Activated naive CD4-positive, alpha-beta T cell treated with anti-CD3 and anti-CD28 coated beads, Interleukin-2, amount 50 U/mL, for 16 hours (primary cell): Measurements from ENCODE around the gene SLC22A5.
A peak's percentile ranks its signal among the peaks of the same experiment; 100 is the strongest.
"Not testable (repeated sequence)": the region's sequence is repeated elsewhere in the genome, so short reads cannot be mapped to it uniquely, and the experiment has no call there.

Experiments used
- DNase-seq: peaks from one replicate; pipeline ENCODE4 v3.0.0-alpha.2; 2020

Gene SLC22A5

DNA sequence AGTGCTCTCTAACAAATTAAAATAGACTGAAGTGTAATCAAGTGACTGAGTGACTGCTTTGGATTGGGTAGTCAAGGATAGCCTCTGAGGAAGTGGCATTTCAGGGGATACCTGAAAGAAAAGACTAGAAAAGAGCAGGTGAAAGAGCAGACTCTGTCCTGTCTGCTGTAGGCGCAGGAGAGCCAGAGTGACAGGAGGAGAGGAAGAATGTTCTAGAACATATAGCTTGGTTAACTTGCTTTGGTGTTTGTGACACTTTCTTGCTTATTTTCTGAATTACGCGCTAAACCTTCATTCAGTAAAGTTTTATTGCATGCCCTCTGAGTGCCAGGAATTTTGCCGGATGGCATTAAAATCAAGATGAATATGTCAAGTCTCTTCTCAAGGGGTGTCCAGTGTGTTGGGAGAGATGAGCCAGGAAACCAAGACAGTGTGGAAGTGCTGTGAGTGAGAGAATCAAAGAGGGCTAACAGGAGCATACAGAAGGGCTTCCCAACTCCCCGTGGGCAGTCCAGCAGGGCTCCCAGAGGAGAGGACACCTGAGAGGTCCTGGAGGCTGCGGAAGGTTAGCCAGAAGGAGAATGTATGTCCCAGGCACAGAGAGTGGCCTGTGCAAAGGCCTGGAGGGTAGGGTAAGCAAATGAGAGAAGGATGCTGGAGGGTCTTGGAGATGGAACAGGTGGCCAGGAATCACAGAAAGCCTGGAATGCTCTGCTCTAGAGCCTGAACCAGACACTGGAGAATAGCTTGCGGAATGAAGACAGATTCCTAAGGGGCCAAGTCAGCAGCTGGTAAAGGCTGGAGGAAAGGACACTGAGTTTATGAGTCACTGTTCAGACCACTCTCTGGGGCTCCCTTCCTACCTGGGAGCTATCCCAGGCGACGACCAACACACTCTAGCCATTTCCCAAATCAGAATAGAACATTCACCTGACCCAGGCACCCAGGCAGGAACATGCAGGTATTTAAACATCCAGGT, 59.3 kb downstream of the SLC22A5 start:
- DNase-seq = no peak

DNA sequence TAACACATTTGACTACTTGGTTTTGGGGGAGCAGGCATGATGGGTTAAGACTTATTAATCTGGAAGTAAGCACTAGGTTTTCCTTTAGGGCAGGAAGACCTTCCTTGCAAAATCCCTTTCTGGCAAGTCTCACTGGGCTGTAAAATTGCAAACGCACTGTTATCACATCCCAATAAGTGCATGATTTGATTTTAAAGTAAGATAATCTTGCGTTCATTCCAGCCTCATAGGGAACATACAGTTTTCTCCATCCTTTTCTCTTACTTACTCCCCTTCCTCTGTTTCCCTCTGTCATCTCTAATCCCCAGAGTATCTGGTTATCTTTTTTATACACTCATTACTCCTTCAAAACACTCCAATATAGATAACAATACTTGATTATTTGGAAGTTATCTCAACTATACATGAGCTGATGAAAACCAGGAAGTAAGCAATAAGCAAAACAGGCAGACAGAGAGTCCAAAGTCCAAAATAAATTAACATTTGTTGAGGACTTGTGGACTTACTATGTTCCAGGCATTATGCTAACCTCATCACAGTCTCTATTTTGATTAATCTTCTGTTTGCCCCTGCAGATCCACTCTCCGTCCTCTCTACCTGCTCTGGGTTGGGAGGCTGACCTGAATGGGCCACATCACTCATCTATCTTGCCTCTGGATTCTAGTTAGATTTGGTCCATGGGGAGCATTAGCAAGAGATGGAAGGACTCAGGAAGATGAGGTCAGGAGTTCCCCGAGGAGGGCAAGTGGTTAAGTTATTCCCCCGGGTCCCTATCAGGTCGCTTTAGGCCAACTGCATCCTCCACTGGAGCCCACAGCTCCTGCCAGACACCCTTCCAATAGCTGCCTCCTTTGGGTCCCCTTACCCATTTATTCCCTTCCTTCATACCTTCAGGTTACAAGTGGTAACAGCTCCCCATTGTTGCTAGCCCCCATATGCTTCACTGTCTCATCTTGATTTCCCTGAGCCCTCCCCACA, 60.2 kb downstream of the SLC22A5 start:
- DNase-seq = no peak

- no peak for DNase-seq
These were observed 61.2 kb downstream of the SLC22A5 start for GRCh38 chr5:132430746-132431145.

DNA sequence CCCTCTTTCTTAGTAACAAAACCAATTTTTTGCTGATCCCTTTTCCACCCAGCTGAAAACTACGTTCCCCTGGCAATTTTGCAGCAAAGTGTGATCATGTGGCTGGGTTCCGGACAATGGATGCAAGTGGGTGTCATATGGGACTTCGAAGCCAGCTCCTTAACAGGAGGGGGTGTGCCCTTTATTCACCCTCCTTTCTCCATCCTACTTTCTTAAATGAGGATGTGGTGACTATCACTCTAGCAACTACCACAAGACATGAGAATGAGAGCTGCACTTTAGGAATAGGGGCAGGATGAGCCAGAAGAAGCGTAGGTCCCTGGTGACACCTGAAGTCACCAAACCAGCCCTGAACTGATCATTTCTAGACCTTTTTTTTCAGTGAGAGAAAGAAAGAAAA, 62.1 kb downstream of the SLC22A5 start:
- no peak for DNase-seq

- DNase-seq = no peak
These were observed 63.6 kb downstream of the SLC22A5 start for GRCh38 chr5:132433141-132433540.

DNA sequence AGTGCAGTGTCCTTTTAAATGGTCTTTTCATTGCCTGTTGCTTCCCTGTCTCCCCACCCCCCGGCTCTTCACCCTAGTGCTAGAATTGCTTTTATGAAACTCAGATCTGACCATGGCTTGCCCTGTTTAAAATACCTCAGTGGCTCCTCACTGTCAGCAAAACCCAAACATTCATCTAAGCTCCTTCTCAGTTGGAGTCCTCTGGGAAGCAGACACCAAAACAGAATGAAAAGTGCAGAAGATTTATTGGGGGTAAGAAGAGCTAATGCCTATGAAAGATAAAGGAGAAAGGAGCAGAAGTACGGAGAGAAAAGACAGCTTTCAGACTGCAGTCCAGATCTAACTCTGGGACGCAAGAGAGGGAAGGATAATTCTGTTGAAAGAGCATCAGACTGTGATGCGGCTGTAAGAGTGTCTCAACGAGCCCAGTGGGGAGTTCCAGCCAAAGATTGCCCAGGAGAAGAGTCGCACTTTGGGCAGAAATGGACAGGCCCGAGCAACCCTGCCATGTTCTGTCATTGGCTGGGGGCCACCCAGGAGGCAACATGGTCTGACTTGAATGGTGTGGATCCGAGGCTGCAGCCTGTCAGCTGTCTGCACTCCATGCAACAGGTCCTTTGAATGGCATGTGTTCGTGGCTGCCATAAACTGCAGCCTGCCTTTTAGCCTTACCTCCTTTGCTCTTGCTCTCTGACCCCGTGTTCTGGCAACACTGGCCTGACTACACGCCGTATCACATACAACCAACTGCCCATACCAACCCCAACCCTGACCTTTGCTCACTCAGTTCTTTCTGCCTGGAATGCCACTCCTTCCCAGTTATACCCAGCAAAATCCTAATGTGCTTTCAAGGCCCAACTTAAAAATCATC, 65.1 kb downstream of the SLC22A5 start:
- no peak for DNase-seq

DNA sequence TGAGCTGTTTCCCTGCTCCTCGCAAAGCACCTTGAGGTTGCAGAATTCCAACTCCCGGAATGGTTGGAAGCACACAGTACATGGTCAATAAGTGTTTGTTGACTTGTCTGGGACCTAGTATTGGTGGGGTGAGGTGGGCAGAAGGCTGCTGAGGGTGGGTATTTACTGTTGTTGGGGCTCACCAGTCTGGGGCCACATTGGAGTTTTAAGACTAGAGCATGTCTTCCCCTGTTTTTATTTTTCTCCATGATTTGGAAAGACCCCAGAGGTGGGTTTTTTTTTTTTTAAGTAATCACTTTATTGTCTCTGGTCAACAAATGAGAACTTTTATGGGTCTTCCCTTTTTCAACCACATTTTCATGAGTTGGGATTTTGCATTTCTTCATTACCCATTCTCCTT, 65.9 kb downstream of the SLC22A5 start:
- no peak for DNase-seq

GRCh38 chr5:132435886-132436285, 66.4 kb downstream of the SLC22A5 start:
- no peak for DNase-seq

DNA sequence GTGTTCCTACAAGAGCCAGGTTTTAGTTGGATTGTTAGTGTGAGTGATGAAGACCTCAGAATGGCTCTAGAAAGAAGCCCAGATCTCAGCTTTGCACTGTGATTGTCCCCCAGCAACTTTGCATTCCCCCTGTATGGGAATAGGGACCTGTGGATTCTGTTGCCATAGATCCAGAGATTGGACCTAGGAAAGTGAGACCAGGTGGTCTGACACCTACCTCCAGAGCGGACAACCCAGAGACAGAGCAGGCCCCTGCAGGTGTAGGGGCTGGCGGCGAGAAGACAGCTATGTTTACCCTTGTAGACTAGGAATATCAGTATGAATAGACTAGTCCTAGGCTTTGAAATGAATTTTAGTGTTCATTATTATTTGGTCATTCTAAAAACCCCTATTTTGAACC, 67.4 kb downstream of the SLC22A5 start:
- DNase-seq = no peak

GRCh38 chr5:132437604-132438266, 68.2 kb downstream of the SLC22A5 start:
- DNase-seq = peak; percentile 55

- not testable (repeated sequence) for DNase-seq
These were observed 68.7 kb downstream of the SLC22A5 start for GRCh38 chr5:132438267-132438645.

DNA sequence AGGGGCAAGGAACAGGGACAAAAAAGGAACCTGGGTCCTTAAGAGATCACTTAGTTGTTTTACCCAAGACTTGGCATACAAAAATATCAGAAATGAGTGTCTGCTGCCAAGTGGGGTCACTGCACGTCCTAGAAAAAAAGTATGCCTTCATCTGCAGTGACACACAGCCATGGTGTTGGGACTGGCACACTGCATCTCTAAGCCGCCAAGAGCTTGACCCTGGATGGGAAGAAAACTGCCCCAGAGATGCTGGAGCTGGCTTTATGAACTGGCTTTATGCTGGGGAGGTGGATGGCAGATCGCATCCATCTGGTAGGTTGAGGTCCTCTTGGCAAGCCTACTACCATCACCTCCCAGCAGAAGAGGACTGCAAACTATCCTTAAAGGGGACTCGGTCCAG, 69.4 kb downstream of the SLC22A5 start:
- no peak for DNase-seq

- DNase-seq = no peak
These were observed 70.1 kb downstream of the SLC22A5 start for GRCh38 chr5:132439521-132440089.

GRCh38 chr5:132444061-132444460, 74.6 kb downstream of the SLC22A5 start:
- no peak for DNase-seq
